Astrocyte of the spinal cord (primary cell): ENCODE measurements around the gene DYNC1I1.

Experiments
- DNase-seq: peaks from one replicate; pipeline ENCODE4 v3.0.0; 2011; ENCODE audit warnings: low read depth, low spot score
- H3K4me3 ChIP-seq: 2 replicates; pipeline ENCODE4 v1.5.1; 2011; ENCODE audit warnings: low read depth, mild to moderate bottlenecking, low read length, moderate library complexity
- CTCF ChIP-seq: IDR thresholded peaks from 2 replicates; pipeline ENCODE4 v1.5.1; 2012; ENCODE audit warnings: low read depth, mild to moderate bottlenecking, low read length, inconsistent platforms
- in situ Hi-C: cut with HindIII; loops from 2 replicates; pipeline ENCODE4 v1.10.0; 2017; ENCODE audit warnings: low sequenced_read_pairs

DYNC1I1 gene

DNA sequence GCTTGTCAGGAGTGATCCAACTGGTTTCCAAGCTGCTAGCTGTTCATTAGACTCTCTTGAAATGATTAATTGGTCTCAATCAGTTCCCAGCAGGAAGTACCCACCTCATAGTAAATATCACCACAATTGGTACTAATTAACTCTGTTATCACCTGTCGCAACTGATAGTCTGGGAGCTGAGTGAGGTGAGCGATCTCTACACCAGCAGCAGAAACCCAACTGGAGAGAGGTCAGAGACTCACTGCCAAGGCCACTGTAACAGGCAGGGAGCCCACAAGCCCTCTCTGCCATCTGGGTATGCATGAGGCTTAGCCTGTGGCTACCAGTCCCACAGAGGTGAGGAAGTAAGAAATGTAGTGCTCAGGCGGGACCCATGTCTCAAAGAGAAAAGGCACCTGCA is 245.5 kb downstream of the DYNC1I1 start:
- no peak for TF ChIP-seq CTCF
- in situ Hi-C loops, result no loop called here
- H3K4me3 ChIP-seq, result no peak overlapping the region

DNA sequence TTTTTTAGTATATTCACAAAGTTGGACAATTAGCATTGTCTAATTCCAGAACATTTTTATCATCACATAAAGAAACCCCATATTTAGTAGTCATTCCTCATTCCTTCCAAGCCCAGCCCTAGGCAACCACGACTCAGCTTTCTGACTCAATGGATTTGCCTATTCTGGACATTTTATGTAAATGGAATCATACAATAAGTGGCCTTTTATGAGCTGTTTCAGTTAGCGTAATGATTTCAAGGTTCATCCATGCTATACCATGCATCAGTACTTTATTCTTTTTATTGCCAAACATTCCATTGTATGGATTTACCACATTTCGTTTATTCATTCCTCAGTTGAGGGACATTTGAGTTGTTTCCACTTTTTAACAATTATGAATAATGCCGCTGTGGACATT is 249.2 kb downstream of the DYNC1I1 start:
- DNase-seq, result no peak
- no peak for TF ChIP-seq CTCF
- in situ Hi-C loops, result no loop called here
- no peak overlapping the region for H3K4me3 ChIP-seq

More for the DNA sequence above, 245.5 kb downstream of the DYNC1I1 start:
- DNase-seq, result no peak

DNA sequence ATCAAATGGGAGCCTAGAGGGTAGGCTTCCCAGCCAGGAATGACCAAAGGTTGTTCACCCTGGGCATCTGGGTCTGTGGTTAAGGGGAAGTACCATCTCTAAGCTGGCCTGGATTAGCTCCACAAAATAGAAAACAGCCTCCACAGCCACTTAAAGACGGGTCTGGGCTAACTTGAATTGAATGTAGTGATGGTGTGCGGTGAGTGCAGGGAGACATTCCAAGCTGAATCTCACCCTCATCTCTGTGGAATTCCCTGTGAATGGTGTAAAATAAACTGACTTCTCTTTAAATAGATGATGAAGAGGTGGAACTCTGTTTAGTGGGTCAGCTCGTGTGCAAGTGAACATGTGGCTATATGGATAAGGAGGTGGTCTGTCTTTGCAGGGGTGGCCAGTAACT is 251.0 kb downstream of the DYNC1I1 start:
- no peak for TF ChIP-seq CTCF
- no peak overlapping the region for H3K4me3 ChIP-seq
- in situ Hi-C loops, result no loop called here
- no peak for DNase-seq

DNA sequence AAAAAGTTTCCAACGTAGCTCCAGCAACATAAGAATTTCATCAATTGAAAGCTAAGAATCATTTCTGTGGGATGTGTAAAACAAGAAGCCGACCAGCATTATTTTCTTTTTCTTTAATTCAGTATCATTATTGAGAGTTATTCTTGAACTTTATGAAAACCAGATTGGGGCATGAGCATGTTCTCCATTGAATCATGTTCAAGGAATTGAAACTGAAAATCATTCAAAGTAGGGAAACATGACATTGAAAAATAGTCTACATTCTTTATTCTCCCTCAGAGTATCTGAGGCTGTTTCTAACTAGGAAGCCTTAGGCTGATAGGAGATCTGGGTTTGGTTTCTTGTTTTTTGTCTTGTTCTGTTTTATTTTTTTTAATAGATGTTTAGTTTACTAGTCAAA is 253.7 kb downstream of the DYNC1I1 start:
- in situ Hi-C loops, result no loop called here
- no peak for TF ChIP-seq CTCF
- H3K4me3 ChIP-seq, result no peak overlapping the region
- DNase-seq, result no peak

DNA sequence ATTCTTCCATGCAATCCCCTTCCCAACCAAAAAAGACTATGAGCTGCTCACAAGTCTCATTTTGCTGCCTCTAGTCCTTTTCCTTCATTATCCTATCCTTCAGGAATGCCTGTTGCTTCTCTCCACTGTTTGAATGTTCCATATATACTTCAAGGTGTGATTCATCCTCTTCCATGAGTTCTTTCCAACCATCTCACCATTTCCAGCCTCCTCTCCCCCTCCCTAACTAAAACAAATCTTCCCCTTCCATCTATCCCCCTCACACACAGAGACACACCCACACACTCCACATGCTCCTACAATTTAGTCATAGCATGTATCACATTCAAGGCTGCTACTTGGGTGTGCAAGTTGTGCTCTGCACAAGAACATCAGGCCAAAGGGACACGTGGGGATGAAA is 254.3 kb downstream of the DYNC1I1 start:
- in situ Hi-C loops, result no loop called here
- no peak for TF ChIP-seq CTCF
- no peak for DNase-seq
- no peak overlapping the region for H3K4me3 ChIP-seq

- no peak for TF ChIP-seq CTCF
- in situ Hi-C loops, result no loop called here
Observed at GRCh38 chr7:96028729-96029128, 256.4 kb downstream of the DYNC1I1 start.

GRCh38 chr7:96033009-96033598 is 260.8 kb downstream of the DYNC1I1 start:
- H3K4me3 ChIP-seq, result no peak overlapping the region
- DNase-seq, result no peak
- in situ Hi-C loops, result no loop called here
- no peak for TF ChIP-seq CTCF

More at GRCh38 chr7:96028729-96029128, 256.4 kb downstream of the DYNC1I1 start:
- H3K4me3 ChIP-seq, result no peak overlapping the region
- DNase-seq, result no peak
